Erythroblast (primary cell): ENCODE results near the gene MGLL.

Source experiments
- GATA1 ChIP-seq: IDR thresholded peaks from 2 replicates; pipeline ENCODE4 v1.6.1; 2011; ENCODE audit warnings: low read depth, mild to moderate bottlenecking, control low read depth, low read length, moderate library complexity
- POLR2A ChIP-seq: IDR thresholded peaks from 2 replicates; pipeline ENCODE4 v1.6.1; 2011; ENCODE audit warnings: mild to moderate bottlenecking, low read length

- TF ChIP-seq POLR2A (no peak), GATA1 (no peak)
These were observed 92.1 kb downstream of the MGLL start for GRCh38 chr3:127730171-127730570.
